Gastrocnemius medialis (tissue), 4 donors: ENCODE data around the gene SLC17A1.

Source experiments
- POLR2A ChIP-seq, 2 donors: fragments of 450-650 bp; IDR thresholded peaks; one replicate each; pipeline ENCODE4 v1.6.1; 2017; ENCODE audit warnings: antibody characterized with exemption in 2 of 2, mild to moderate bottlenecking in 2 of 2, moderate library complexity in 2 of 2
- TF ChIP-seq, protein P1 (sequence below), 5 experiments: fragments of 450-650 bp in 3 of 5; fragments of 200-600 bp in 2 of 5; sonication (generic) in 2 of 5; IDR thresholded peaks in 4 of 5; conservative IDR thresholded peaks in 1 of 5; 1 replicate in 4 of 5; 2 replicates in 1 of 5; pipeline ENCODE4 v1.5.1; 2016 to 2019; ENCODE audit warnings: antibody characterized with exemption in 5 of 5, mild to moderate bottlenecking in 3 of 5, moderate library complexity in 3 of 5

DNA sequence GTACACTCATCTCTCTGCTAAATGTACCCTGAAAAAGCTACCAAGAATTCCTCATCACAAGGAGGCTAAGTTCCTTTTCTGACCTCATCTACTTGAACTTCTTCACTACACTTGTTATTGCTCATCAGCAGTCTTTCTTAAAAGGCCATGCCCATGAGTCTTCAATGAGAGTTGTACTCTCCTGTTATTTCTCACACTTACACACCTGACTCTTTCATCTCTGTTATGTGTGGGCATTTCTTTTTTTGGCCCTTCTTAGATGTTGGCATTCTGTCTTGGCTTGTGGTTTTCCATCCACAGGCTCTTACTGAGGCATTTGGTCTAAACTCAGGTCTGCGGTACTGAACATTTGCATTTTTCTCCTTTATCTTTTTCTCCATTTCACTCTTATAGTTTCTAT is 10.7 kb upstream of the SLC17A1 start:
- TF ChIP-seq, protein P1, sequence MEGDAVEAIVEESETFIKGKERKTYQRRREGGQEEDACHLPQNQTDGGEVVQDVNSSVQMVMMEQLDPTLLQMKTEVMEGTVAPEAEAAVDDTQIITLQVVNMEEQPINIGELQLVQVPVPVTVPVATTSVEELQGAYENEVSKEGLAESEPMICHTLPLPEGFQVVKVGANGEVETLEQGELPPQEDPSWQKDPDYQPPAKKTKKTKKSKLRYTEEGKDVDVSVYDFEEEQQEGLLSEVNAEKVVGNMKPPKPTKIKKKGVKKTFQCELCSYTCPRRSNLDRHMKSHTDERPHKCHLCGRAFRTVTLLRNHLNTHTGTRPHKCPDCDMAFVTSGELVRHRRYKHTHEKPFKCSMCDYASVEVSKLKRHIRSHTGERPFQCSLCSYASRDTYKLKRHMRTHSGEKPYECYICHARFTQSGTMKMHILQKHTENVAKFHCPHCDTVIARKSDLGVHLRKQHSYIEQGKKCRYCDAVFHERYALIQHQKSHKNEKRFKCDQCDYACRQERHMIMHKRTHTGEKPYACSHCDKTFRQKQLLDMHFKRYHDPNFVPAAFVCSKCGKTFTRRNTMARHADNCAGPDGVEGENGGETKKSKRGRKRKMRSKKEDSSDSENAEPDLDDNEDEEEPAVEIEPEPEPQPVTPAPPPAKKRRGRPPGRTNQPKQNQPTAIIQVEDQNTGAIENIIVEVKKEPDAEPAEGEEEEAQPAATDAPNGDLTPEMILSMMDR (IDR thresholded peaks at IDR 0.05 in 4 of 5, conservative IDR thresholded peaks at IDR 0.05 in 1 of 5), result no peak
- TF ChIP-seq POLR2A (IDR thresholded peaks at IDR 0.05), result no peak
